Gastroesophageal sphincter (tissue), 4 donors: ENCODE data around the gene AHSA1. TPM values are rescaled to one million over a fixed set of nuclear protein-coding genes. Genes with fewer than 3 reads are reported as not detected.

Experiments used
- ATAC-seq: fragments of 150-250 bp; one replicate; pipeline ENCODE4 v1.9.1; 2016; ENCODE audit warnings: mild to moderate bottlenecking, moderate library complexity
- H3K27ac ChIP-seq, 4 donors: fragments of 200-600 bp; sonication (generic) in 3 of 4; 1 replicate in 3 of 4; 2 replicates in 1 of 4; pipeline ENCODE4 v1.5.1; 2016 to 2019
- H3K27me3 ChIP-seq: fragments of 200-600 bp; sonication (generic); one replicate; pipeline ENCODE4 v1.5.1; 2019
- H3K36me3 ChIP-seq, 2 donors: fragments of 200-600 bp; sonication (generic); one replicate each; pipeline ENCODE4 v1.5.1; 2019; ENCODE audit warnings: control low read depth in 1 of 2
- H3K4me1 ChIP-seq, 3 donors: fragments of 200-600 bp; sonication (generic); 1 replicate in 2 of 3; 2 replicates in 1 of 3; pipeline ENCODE4 v1.5.1; 2016 to 2019; ENCODE audit warnings: control low read depth in 2 of 3
- H3K4me3 ChIP-seq, 2 donors: fragments of 200-600 bp; sonication (generic); one replicate each; pipeline ENCODE4 v1.5.1; 2019; ENCODE audit warnings: mild to moderate bottlenecking in 1 of 2, moderate library complexity in 1 of 2
- H3K9me3 ChIP-seq, 3 donors: fragments of 200-600 bp; sonication (generic); one replicate each; pipeline ENCODE4 v1.5.1; 2017 to 2019; ENCODE audit warnings: control low read depth in 2 of 3
- EP300 ChIP-seq: sonication (generic); formaldehyde crosslinking; IDR thresholded peaks from one replicate; pipeline ENCODE4 v1.6.1; 2017; ENCODE audit warnings: antibody characterized with exemption, mild to moderate bottlenecking
- POLR2A ChIP-seq, 2 donors: fragments of 450-650 bp; IDR thresholded peaks; one replicate each; pipeline ENCODE4 v1.6.1; 2017; ENCODE audit warnings: antibody characterized with exemption in 2 of 2, mild to moderate bottlenecking in 2 of 2, moderate library complexity in 1 of 2
- POLR2AphosphoS5 ChIP-seq: sonication (generic); formaldehyde crosslinking; IDR thresholded peaks from one replicate; pipeline ENCODE4 v1.6.1; 2017; ENCODE audit warnings: antibody characterized with exemption
- WGBS, 2 donors: methylation state at CpG; one replicate each; pipeline ENCODE4 v1.1.5; 2018; ENCODE audit warnings: low coverage in 1 of 2; 5-methylcytosine and 5-hydroxymethylcytosine counted together
- total RNA-seq, 4 donors: library from RNA; depleted of rRNA; stranded (reverse); fragments of >200 nt; gene quantifications; one replicate each; pipeline ENCODE4 v1.1.0, GENCODE V29; 2016
- TF ChIP-seq, protein P1 (sequence below), 4 experiments: fragments of 200-600 bp in 2 of 4; fragments of 450-650 bp in 2 of 4; sonication (generic) in 1 of 4; IDR thresholded peaks; one replicate each; pipeline ENCODE4 v1.5.1; 2017 to 2019; ENCODE audit warnings: antibody characterized with exemption in 4 of 4, mild to moderate bottlenecking in 2 of 4, moderate library complexity in 2 of 4

Gene AHSA1
- total RNA-seq, 4 donors from 2014 or later = 115 to 166 (median 129) TPM

DNA sequence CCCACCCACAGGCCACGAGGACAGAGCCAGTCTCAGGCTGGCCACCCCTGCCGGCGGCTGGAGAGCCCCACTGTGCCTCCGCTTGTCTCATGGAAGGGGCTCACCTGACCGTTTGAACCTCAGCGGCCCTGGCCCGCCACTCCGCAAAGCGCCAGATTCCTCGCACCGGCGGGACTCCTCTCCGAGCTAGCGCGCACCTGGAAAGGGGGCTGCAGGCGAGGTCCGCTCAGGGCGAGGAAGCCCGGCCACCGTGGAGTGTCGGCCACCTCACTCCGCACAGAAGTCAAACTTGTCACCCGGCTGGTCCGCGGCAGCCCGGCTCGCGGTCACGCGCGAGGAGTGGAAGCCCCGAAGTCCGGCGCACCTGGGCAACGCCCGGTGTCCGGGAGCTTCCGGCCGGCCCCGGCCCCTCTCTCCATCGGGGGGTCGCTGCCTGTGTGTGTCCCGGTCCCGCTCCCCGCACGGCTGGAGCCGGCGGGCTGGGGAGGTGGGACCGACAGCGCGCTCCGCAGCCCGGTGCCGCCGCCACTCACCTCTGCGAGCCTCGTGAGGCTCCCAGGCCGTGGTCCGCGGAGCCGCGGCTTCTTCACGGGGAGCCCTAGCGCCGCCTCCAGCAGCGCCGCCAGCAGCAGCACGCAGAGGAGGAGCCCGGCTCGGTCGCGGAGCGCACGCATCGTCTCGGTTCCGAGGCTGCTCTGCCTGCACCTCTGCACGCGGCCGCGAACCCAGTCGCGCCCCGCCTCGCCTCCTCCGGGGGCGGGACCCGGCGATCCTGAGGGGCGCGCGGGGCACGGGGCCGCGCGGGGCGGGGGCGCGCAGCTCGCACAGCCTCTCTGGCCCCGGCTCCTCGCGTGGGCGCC lies 40.5 kb downstream of the AHSA1 start, which contains the start of gene ISM2:
ISM2 (minus strand) TSS at position 697 of the 860 bp plus-strand sequence; CDS start at position 674, 23 bp downstream.
- Histone ChIP-seq H3K27ac (no peak within 1 kb of the TSS), H3K9me3 (no peaks in the 10 kb centered on the region), H3K4me3 (peak within 1 kb of the TSS; percentile 14 to 59), H3K36me3 (no peaks in the 10 kb centered on the region), H3K27me3 (peaks cover 35% of the 10 kb centered on the region), H3K4me1 (peaks cover 0 to 18% (median 7%) of the 10 kb centered on the region in 3 donors)
- ATAC-seq = peak; percentile 69
- TF ChIP-seq EP300 (no peak), POLR2AphosphoS5 (no peak), POLR2A (IDR thresholded peaks at IDR 0.05) (no peak)
- TF ChIP-seq, protein P1, sequence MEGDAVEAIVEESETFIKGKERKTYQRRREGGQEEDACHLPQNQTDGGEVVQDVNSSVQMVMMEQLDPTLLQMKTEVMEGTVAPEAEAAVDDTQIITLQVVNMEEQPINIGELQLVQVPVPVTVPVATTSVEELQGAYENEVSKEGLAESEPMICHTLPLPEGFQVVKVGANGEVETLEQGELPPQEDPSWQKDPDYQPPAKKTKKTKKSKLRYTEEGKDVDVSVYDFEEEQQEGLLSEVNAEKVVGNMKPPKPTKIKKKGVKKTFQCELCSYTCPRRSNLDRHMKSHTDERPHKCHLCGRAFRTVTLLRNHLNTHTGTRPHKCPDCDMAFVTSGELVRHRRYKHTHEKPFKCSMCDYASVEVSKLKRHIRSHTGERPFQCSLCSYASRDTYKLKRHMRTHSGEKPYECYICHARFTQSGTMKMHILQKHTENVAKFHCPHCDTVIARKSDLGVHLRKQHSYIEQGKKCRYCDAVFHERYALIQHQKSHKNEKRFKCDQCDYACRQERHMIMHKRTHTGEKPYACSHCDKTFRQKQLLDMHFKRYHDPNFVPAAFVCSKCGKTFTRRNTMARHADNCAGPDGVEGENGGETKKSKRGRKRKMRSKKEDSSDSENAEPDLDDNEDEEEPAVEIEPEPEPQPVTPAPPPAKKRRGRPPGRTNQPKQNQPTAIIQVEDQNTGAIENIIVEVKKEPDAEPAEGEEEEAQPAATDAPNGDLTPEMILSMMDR (IDR thresholded peaks at IDR 0.05) = no peak
- 0% methylated on average over 4 of the region's 104 CpGs; no CpG with 5 or more reads in 1 of the 2 donors for WGBS, 2 donors

DNA sequence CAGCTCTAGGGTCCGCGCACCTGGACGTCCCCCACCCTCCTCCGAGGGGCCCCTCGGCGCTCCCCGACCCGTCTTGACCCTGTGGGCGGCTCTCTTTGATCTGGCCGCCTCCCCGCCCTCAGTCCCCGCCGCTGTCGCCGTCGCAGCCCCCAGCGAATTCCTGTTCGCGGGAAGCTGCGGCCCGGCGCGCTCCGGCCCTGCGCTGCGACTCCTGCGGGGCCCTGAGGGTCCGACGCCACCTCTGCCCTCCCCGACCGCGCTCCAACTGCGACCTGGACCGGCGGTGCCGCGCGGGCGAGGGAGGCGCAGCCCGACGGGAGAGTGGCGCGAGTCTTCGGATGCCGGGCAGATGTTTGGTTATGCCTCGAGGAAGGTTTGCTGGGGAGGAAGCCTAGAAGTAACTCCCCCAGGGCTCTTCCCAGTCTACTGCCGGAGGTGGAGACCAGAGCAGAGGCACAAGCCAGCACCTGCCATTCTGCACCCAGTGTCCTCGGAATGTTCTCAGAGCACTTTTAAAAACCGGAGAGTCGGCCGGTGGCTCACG lies 41.2 kb downstream of the AHSA1 start:
- no CpG with 5 or more reads among the region's 53 CpGs for whole genome bisulfite sequencing, 2 donors
- no peaks in the 10 kb centered on the region for H3K36me3 ChIP-seq
- TF ChIP-seq POLR2A (IDR thresholded peaks at IDR 0.05) (no peak), EP300 (no peak), POLR2AphosphoS5 (no peak)
- TF ChIP-seq, protein P1 (IDR thresholded peaks at IDR 0.05) = no peak

GRCh38 chr14:77502109-77502782 lies 44.4 kb downstream of the AHSA1 start:
- WGBS, 2 donors = 75 to 83% methylated on average over 10 to 11 of the region's 11 CpGs
- no peak overlapping the region for H3K4me3 ChIP-seq
- TF ChIP-seq, protein P1 (IDR thresholded peaks at IDR 0.05) = no peak
- no peak for TF ChIP-seq EP300
- no peak for TF ChIP-seq POLR2A (IDR thresholded peaks at IDR 0.05)
- TF ChIP-seq POLR2AphosphoS5 = no peak
- H3K27me3 ChIP-seq = peaks cover 29% of the 10 kb centered on the region
- peaks cover 0 to 10% of the 10 kb centered on the region in 2 donors for H3K36me3 ChIP-seq
- H3K4me1 ChIP-seq = peaks cover 0 to 18% (median 7%) of the 10 kb centered on the region in 3 donors
- H3K9me3 ChIP-seq = peaks cover 0 to 9% (median 0%) of the 10 kb centered on the region in 3 donors
- no peak overlapping the region for H3K27ac ChIP-seq
- no peak for ATAC-seq

More for the DNA sequence above, 41.2 kb downstream of the AHSA1 start:
- Histone ChIP-seq H3K4me3 (peak overlapping the region; percentile 14 to 59), H3K27me3 (peaks cover 35% of the 10 kb centered on the region), H3K9me3 (peaks cover 0 to 6% (median 0%) of the 10 kb centered on the region in 3 donors), H3K4me1 (peaks cover 0 to 18% (median 7%) of the 10 kb centered on the region in 3 donors), H3K27ac (no peak overlapping the region)
- ATAC-seq = peak; percentile 31

DNA sequence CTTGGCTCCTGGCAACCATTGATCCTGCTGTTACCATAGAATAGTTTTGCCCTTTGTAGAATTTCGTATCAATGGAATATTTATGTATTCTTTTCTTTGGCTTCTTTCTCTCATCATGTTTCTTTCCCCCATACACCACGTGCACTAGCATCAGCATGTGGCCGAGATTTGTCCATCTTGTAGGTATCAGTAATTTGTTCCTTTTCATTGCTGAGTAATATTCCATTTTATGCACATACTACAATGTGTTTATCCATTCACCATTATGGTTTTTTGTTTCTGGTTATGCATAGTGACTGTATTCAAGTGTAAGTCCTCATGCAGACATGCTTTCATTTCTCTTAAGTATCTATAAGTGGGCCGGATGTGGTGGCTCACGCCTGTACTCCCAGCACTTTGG lies 45.2 kb downstream of the AHSA1 start:
- WGBS, 2 donors = 96 to 100% methylated on average over 4 to 5 of the region's 5 CpGs
- Histone ChIP-seq H3K4me3 (no peak overlapping the region), H3K27me3 (peaks cover 20% of the 10 kb centered on the region), H3K27ac (no peak overlapping the region), H3K4me1 (peaks cover 0 to 13% (median 4%) of the 10 kb centered on the region in 3 donors), H3K9me3 (peaks cover 0 to 9% (median 0%) of the 10 kb centered on the region in 3 donors), H3K36me3 (peaks cover 0 to 19% of the 10 kb centered on the region in 2 donors)
- TF ChIP-seq POLR2A (IDR thresholded peaks at IDR 0.05) (no peak), EP300 (no peak)
- ATAC-seq = no peak

DNA sequence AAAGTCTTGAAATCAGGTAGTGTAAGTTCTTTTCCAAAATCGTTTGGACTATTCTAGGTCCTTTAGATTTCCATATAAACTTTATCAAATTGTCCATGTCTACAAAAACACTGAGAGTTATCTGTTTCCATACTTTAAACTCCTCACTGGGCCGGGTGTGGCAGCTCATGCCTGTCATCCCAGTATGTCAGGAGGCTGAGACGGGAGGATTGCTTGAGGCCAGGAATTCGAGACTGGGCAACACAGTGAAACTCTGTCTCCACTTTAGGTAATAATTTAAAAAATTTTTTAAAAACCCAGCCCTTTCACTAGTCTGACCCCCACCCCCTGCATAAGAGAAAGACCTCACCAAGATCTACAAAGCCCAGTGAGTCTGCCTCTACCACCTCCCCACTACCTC lies 47.1 kb downstream of the AHSA1 start:
- Histone ChIP-seq H3K9me3 (peaks cover 0 to 9% (median 0%) of the 10 kb centered on the region in 3 donors), H3K27me3 (peaks cover 1% of the 10 kb centered on the region), H3K27ac (no peak overlapping the region), H3K4me1 (no peaks in the 10 kb centered on the region), H3K4me3 (no peak overlapping the region), H3K36me3 (peaks cover 0 to 37% of the 10 kb centered on the region in 2 donors)
- WGBS, 2 donors = 69 to 73% methylated on average over 4 of the region's 4 CpGs
- TF ChIP-seq POLR2A (IDR thresholded peaks at IDR 0.05) (no peak), EP300 (no peak)
- no peak for ATAC-seq
